SK-N-SH treated with all-trans-retinoic acid at 6 μM for 48 hours (cell line): ENCODE results near the gene PLSCR5.

ENCODE experiments used
- ATAC-seq: fragments of 200-7000 bp; cut with Tn5 transposase; 3 replicates; pipeline ENCODE4 v1.9.1; 2020; ENCODE audit warnings: mild to moderate bottlenecking, moderate library complexity
- ARNTL ChIP-seq: fragments of 450-650 bp; formaldehyde crosslinking; IDR thresholded peaks from 2 replicates; pipeline ENCODE4 v1.5.0; 2020; ENCODE audit warnings: low read depth, mild to moderate bottlenecking, moderate library complexity, borderline replicate concordance
- BACH2 ChIP-seq: fragments of 250-450 bp; sonication (Bioruptor Pico); IDR thresholded peaks from 2 replicates; pipeline ENCODE4 v1.9.0; 2021; ENCODE audit warnings: mild to moderate bottlenecking, borderline replicate concordance
- CREB5 ChIP-seq: fragments of 250-450 bp; sonication (Bioruptor Pico); IDR thresholded peaks from 2 replicates; pipeline ENCODE4 v1.5.1; 2020; ENCODE audit warnings: low read depth, mild to moderate bottlenecking, moderate library complexity
- CSRNP3 ChIP-seq: fragments of 250-450 bp; sonication (Bioruptor Pico); IDR thresholded peaks from 2 replicates; pipeline ENCODE4 v1.5.1; 2021; ENCODE audit warnings: mild to moderate bottlenecking, moderate library complexity
- ESRRG ChIP-seq: fragments of 250-450 bp; sonication (Bioruptor Pico); IDR thresholded peaks from 2 replicates; pipeline ENCODE4 v1.6.1; 2021; ENCODE audit warnings: mild to moderate bottlenecking
- GLIS3 ChIP-seq: fragments of 250-450 bp; sonication (Bioruptor Pico); IDR thresholded peaks from 2 replicates; pipeline ENCODE4 v1.5.0; 2020; ENCODE audit warnings: mild to moderate bottlenecking, moderate library complexity
- ISL1 ChIP-seq: fragments of 250-450 bp; sonication (Bioruptor Pico); IDR thresholded peaks from 2 replicates; pipeline ENCODE4 v2.1.2; 2022; ENCODE audit warnings: mild to moderate bottlenecking, moderate library complexity
- OSR1 ChIP-seq: fragments of 250-450 bp; sonication (Bioruptor Pico); IDR thresholded peaks from 2 replicates; pipeline ENCODE4 v1.8.0; 2022; ENCODE audit warnings: moderate library complexity, mild to moderate bottlenecking, inconsistent platforms
- PPARA ChIP-seq: fragments of 250-450 bp; sonication (Bioruptor Pico); IDR thresholded peaks from 2 replicates; pipeline ENCODE4 v1.5.0; 2020; ENCODE audit warnings: mild to moderate bottlenecking, borderline replicate concordance
- RARB ChIP-seq: fragments of 250-450 bp; sonication (Bioruptor Pico); IDR thresholded peaks from 2 replicates; pipeline ENCODE4 v1.8.0; 2021; ENCODE audit warnings: mild to moderate bottlenecking, moderate library complexity
- SNAI2 ChIP-seq: fragments of 250-450 bp; sonication (Bioruptor Pico); IDR thresholded peaks from 2 replicates; pipeline ENCODE4 v1.5.0; 2020; ENCODE audit warnings: mild to moderate bottlenecking, moderate library complexity
- TCF4 ChIP-seq: fragments of 250-450 bp; sonication (Bioruptor Pico); IDR thresholded peaks from 2 replicates; pipeline ENCODE4 v1.8.0; 2021; ENCODE audit warnings: mild to moderate bottlenecking, moderate library complexity, borderline replicate concordance
- TOX ChIP-seq: fragments of 250-450 bp; sonication (Bioruptor Pico); IDR thresholded peaks from 2 replicates; pipeline ENCODE4 v1.8.0; 2021; ENCODE audit warnings: mild to moderate bottlenecking, moderate library complexity, borderline replicate concordance
- TSHZ2 ChIP-seq: fragments of 250-450 bp; sonication (Bioruptor Pico); IDR thresholded peaks from 2 replicates; pipeline ENCODE4 v1.5.0; 2020; ENCODE audit warnings: mild to moderate bottlenecking, moderate library complexity
- ZC3H10 ChIP-seq: fragments of 250-450 bp; sonication (Bioruptor Pico); IDR thresholded peaks from 2 replicates; pipeline ENCODE4 v1.5.1; 2021; ENCODE audit warnings: mild to moderate bottlenecking, moderate library complexity
- ZFP3 ChIP-seq: fragments of 250-450 bp; sonication (Bioruptor Pico); IDR thresholded peaks from 2 replicates; pipeline ENCODE4 v1.5.0; 2020; ENCODE audit warnings: mild to moderate bottlenecking, moderate library complexity
- ZFP30 ChIP-seq: fragments of 450-650 bp; formaldehyde crosslinking; IDR thresholded peaks from 2 replicates; pipeline ENCODE4 v1.5.0; 2022; ENCODE audit warnings: mild to moderate bottlenecking, moderate library complexity
- ZNF565 ChIP-seq: fragments of 450-650 bp; formaldehyde crosslinking; conservative IDR thresholded peaks from 2 replicates; pipeline ENCODE4 v1.5.0; 2020; ENCODE audit warnings: low read depth, mild to moderate bottlenecking, moderate library complexity
- ZNF70 ChIP-seq: fragments of 450-650 bp; formaldehyde crosslinking; IDR thresholded peaks from 2 replicates; pipeline ENCODE4 v1.5.0; 2020; ENCODE audit warnings: mild to moderate bottlenecking, moderate library complexity
- ZNF8 ChIP-seq: fragments of 450-650 bp; formaldehyde crosslinking; IDR thresholded peaks from 2 replicates; pipeline ENCODE4 v1.5.0; 2020; ENCODE audit warnings: mild to moderate bottlenecking, moderate library complexity
- TF ChIP-seq, protein P1 (sequence below): fragments of 250-450 bp; sonication (Bioruptor Pico); IDR thresholded peaks from 2 replicates; pipeline ENCODE4 v1.8.0; 2020; ENCODE audit warnings: mild to moderate bottlenecking, moderate library complexity, borderline replicate concordance

PLSCR5 gene

DNA sequence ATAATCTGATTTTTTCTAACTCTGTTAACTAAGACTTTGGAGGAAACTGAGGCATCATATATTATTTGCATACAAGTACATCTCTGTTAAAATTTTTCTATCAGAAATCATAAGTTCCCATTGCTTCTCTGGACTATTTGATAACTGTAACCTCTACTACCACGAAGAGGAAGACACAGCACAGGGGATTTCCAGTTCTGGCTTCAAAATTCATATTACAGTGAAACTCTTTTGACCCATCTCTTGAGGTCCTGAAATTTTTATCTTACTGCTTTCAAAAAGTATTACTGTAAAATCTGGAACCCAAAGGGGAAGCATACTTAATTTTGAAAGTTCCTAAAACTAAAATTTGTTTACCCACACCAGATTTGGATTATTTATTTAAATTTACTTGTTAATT is 64.9 kb downstream of the PLSCR5 start:
- TF ChIP-seq BACH2, result no peak
- no peak for TF ChIP-seq ARNTL (CRISPR knock-in tag)
- TF ChIP-seq ZNF565 (CRISPR knock-in tag), result no peak
- TF ChIP-seq CREB5 (CRISPR knock-in tag), result no peak
- no peak for TF ChIP-seq ESRRG
- TF ChIP-seq ZFP30 (CRISPR knock-in tag), result no peak
- TF ChIP-seq SNAI2 (CRISPR knock-in tag), result no peak
- TF ChIP-seq ZC3H10 (CRISPR knock-in tag), result no peak
- TF ChIP-seq OSR1 (CRISPR knock-in tag), result no peak
- TF ChIP-seq ISL1 (CRISPR knock-in tag), result no peak
- TF ChIP-seq PPARA (CRISPR knock-in tag), result no peak
- no peak for TF ChIP-seq GLIS3
- TF ChIP-seq TCF4 (CRISPR knock-in tag), result no peak
- TF ChIP-seq ZFP3 (CRISPR knock-in tag), result no peak
- no peak for TF ChIP-seq ZNF70 (CRISPR knock-in tag)
- TF ChIP-seq, protein P1, sequence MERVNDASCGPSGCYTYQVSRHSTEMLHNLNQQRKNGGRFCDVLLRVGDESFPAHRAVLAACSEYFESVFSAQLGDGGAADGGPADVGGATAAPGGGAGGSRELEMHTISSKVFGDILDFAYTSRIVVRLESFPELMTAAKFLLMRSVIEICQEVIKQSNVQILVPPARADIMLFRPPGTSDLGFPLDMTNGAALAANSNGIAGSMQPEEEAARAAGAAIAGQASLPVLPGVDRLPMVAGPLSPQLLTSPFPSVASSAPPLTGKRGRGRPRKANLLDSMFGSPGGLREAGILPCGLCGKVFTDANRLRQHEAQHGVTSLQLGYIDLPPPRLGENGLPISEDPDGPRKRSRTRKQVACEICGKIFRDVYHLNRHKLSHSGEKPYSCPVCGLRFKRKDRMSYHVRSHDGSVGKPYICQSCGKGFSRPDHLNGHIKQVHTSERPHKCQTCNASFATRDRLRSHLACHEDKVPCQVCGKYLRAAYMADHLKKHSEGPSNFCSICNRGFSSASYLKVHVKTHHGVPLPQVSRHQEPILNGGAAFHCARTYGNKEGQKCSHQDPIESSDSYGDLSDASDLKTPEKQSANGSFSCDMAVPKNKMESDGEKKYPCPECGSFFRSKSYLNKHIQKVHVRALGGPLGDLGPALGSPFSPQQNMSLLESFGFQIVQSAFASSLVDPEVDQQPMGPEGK (CRISPR knock-in tag), result no peak
- TF ChIP-seq TSHZ2 (CRISPR knock-in tag), result no peak
- no peak for ATAC-seq

DNA sequence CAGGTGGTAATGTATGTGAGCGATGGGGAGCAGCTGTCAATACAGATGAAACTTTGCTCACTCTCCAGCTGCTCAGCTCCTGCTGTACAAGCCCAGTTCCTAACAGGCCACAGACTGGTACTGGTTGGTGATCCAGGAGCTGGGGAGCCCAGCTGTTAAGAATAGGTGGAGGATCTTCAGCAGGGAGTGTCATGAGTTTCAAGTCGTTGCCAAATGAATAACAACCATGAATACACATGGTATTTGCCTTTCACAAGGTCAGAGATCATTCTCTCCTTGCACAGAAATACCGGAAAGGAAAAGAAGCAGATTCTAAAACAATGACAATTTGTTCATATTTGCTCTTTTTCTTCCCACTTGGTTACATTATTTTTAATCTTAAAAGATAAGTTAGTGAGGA is 65.8 kb downstream of the PLSCR5 start:
- no peak for ATAC-seq
- TF ChIP-seq CREB5 (CRISPR knock-in tag), result no peak
- no peak for TF ChIP-seq SNAI2 (CRISPR knock-in tag)
- no peak for TF ChIP-seq ZFP30 (CRISPR knock-in tag)
- no peak for TF ChIP-seq OSR1 (CRISPR knock-in tag)
- TF ChIP-seq TSHZ2 (CRISPR knock-in tag), result no peak

GRCh38 chr3:146537603-146538002 is 67.5 kb downstream of the PLSCR5 start:
- no peak for TF ChIP-seq ZNF8 (CRISPR knock-in tag)
- no peak for TF ChIP-seq TOX (CRISPR knock-in tag)
- no peak for TF ChIP-seq SNAI2 (CRISPR knock-in tag)
- TF ChIP-seq ESRRG, result no peak
- ATAC-seq, result no peak

DNA sequence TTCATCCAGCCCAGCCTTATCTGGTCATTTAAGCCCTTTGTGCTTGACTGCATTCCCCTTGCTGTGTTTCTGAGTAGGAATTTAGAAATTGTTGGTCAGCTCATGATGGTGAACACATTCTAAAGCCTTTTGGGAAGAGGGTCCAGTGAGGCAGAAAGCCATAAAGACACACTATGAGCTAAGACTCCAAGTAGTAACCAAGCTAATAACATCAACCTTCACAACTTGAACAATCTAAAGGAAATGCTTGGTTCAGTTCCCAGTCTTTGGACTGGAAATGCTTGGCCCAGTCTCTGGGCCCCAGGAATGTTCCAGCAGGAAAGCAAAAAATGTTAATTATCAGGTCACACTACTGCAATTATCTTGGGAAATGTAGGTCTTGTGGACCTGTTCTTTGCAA is 68.5 kb downstream of the PLSCR5 start:
- no peak for ATAC-seq
- TF ChIP-seq RARB, result no peak
- no peak for TF ChIP-seq ZNF565 (CRISPR knock-in tag)
- TF ChIP-seq TSHZ2 (CRISPR knock-in tag), result no peak
- TF ChIP-seq SNAI2 (CRISPR knock-in tag), result no peak
- no peak for TF ChIP-seq ZNF8 (CRISPR knock-in tag)
- TF ChIP-seq ZFP3 (CRISPR knock-in tag), result no peak
- TF ChIP-seq ZNF70 (CRISPR knock-in tag), result no peak
- TF ChIP-seq CSRNP3 (CRISPR knock-in tag), result no peak
